ENCODE results near the gene CHRNG.

The CHRNG gene, protein sequence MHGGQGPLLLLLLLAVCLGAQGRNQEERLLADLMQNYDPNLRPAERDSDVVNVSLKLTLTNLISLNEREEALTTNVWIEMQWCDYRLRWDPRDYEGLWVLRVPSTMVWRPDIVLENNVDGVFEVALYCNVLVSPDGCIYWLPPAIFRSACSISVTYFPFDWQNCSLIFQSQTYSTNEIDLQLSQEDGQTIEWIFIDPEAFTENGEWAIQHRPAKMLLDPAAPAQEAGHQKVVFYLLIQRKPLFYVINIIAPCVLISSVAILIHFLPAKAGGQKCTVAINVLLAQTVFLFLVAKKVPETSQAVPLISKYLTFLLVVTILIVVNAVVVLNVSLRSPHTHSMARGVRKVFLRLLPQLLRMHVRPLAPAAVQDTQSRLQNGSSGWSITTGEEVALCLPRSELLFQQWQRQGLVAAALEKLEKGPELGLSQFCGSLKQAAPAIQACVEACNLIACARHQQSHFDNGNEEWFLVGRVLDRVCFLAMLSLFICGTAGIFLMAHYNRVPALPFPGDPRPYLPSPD

DNA sequence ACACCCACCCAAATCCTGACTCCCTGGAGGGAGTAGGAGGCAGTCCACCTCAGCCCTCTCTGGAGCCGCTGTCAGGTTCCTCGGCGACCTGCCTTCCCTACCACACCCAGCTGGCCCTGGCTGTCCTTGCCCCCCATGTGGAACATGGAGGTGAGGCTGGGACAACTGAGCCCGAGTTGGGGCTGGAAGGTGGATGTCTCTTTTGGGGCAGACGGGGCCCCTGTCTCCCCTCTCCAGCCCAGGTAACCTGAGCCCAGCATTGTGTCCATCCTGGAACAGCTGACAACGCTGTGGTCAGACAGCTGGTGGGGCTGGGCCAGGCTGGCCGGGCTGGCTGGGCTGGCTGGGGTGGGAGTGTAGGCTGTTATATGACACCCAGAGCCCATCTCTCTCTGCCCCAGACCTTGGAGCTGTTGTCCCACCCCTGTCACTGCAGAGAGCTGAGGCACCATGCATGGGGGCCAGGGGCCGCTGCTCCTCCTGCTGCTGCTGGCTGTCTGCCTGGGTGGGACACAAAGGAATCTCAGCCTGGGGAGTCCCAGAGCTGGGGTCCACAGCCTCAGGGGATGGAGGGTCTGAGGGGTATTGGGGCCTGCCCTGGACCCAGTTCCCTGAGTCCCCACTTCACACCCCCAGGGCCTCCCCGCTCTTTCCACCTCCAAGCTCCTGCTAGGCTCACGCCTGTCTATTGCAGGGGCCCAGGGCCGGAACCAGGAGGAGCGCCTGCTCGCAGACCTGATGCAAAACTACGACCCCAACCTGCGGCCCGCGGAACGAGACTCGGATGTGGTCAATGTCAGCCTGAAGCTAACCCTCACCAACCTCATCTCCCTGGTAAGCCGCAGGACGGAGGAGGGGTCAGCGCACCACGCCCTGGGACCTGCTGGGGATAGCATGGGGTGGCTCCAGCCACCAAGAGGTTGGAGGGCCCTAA, at the start of gene CHRNG:
TSS of gene CHRNG (plus strand) at position 395 of the 934 bp plus-strand sequence. CDS start at position 451, 56 bp downstream.
- DNase-seq = no peak

DNA sequence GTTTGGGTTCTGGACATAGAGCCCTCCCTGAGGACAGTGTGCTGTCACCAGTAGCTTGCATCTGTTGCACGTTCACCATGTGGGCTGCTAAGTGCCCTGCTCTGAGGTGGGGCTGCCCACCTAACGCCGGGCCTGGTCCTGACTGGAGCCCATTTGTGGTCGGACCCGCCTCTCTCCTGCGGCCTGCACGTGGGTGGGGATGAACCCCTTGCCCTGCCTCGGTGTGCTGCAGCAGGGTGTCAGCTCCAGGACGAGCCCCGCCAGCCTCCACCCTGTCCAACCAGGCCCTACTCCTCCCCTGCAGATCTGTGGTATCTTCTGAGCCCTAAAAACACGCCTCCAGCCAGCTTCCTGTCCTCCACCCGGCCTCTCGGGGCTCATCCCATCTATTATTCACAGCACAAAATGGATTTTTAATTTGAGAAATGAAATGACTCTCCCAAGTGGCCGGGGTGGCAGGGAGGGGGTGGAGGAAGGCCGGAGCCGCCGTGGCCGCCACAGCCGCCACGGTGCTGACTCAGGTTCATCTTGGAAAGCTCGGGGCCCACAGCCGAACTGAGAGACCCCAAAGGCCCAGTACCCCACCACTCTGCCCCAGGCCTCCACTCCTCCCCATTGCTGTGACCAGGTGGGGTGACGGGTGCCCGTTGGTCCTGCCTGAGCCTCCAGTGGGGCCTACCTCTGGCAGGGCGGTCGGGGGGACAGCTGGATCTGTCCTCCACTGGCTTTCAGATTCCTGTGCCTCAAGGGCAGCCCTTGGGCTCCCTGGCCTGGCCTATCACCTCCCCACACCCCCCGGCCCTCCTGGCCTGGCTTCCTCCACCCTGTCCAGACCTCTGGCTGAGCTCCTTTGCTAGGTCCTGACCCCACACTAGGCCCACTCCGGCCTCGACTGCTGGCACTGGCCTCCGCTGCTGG, 49.0 kb upstream of the CHRNG start:
- no peak for DNase-seq

DNA sequence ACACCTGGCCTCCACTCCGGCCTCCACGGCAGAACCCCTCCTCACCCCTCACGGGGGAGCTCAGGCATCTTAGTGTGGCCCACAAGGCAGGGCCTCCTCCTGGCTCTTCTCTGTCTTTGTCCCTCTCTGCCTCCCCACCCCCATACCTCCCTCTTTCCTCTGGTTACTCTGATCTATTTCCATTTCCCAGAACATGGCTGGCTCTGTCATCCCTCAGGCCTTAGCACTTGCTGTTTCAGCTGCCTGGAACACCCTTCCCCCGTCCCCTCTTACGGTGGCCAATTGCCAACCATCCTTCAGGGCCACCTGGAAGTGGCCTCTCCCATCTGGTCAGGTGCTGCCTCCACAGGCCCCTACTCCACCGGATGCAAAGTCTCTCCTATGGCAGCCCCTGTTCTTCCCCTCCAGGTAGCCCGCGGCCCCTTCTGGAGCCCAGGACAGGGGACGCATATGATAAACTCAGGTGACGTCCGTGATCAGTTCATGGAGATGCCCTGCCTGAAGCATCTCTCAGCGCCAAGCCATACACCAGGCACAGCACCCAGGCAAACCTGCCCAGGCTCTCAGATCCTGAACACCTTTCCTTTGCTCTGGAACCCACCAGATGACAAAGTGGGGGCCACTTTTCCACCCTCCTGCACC, 48.2 kb upstream of the CHRNG start:
- DNase-seq = no peak

DNA sequence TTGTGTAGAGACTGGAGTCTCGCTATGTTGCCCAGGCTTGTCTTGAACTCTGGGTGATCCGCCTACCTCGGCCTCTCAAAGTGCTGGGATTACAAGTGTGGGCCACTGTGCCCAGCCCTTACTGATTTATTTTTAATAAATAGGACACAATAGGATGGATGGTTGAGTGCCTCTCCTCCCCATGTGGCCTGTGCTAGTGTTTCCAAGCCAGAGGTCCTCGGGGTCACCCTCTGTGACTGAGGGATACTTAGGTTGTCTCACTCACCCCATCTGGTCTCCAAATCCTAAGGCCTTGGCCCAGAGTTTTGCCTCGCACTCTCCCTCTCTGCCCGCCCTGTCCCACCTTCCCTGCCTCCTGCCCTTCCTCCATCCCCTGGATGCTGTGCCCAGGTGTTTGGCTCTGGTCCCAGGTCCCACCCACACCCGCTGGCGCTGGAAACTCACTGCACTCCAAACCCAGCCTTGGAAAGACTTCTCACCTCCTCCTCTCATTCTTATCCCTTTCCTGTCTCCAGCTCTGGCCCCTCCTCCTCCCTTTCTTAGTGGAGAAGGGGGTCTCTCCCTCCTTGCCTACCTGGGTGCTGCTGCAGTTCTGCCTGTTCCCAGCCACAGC, 47.1 kb upstream of the CHRNG start:
- DNase-seq = no peak

DNA sequence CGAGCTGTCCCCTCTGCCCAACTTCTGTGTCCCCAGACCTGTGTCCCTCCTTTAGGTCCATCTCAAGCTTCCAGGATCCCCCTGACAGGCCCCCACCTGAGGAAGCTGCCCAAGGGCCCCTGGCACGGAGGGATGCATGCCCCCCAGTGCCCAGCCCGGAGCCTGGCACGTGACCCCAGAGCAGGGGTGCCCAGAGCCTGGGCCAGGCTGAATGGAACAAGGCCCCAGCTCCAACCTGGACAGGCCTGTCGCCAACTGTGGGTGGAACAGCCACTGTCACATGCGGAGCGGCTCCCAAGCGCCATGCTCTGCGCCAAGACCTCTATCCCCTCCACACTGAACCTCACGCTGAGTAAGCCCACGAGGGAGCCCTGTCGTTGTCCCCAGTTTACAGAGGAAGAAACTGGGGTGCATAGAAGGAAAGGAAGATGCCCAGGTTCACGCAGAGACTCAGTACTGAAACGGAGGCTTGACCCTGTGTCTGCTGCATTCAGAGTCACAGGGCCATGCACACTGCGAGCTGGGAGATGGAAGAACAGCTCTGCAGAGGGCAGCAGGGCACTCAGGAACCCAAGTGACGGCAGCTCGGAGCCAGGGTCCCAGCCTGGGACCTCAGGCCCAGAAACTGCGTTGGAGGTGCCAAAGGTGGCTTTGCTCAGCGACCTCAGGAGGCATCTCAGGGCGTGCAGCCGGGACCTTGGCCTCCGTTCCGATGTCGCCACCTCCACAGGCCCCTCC, 46.4 kb upstream of the CHRNG start:
- DNase-seq = no peak

DNA sequence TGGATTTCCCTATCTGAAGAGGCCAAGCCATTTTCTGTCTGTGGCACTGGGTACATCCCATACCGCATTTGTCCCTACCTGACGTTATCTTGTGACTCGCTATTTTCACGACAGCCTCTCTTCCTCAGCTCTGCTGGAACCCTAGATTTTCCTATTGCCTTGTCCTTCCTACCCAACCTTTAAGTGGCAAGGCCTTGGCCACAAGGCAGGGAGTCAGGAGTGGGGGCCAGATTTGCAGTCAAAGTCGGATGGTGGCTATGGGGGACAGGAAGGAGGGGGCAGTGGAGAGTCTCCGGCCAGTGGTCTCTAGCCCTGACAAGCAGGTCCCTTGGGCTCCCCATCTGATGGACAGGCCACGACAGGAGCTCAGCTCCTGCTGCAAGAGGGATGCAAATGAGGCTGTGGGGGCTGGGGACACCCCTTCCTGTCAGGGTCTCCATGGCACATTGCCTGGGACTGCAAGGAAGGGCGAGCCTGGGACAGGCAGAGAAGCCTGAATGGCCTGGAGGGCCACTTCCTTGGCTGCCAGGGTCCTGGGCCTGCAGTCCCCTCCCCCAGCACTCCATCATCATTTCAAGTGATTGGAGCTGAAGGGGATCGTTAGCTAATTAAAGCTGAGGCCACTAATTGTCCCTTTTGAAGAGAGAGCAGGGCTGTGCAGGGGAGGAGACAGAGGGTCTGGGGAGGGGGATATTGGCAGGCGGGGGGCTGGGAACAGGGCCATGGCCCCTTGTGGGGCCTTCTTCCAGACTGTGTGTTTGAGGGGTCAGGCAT, 45.6 kb upstream of the CHRNG start:
- no peak for DNase-seq

DNA sequence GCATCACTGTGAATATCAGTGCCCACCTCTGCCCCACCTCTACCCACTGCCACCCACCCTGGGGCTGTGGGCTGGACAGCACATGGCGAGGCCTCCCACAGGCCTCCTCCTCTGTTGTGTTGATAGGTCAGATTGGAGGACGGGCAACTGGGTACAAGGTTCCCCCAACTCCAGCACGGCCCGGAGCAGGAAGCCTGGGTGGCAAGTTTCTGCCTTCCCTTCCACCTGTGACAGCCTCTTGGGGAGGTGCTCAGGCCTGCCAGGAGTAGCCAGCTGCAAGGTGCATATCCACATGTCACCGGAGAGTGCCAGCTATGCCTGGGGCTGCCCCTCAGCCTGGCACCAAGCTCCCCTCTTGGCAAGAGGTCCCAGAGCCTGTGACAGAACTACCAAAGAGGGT, 45.0 kb upstream of the CHRNG start:
- no peak for DNase-seq

DNA sequence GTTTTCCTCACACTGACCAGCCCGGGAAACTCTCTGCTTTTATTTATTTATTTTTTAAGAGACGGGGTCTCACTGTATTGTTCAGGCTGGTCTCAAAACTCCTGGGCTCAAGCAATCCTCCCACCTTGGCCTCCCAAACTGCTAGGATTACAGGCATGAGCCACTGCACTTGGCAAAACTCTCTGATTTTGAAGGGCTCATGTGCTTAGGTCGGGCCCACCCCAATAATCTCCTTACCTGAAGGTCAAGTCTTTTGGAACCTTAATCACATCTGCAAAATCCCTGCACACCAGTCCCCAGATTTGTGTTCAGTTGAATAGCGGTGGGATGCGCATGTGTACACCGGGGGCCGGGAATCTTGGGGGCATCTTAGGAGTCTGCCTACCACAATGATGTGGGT, 44.2 kb upstream of the CHRNG start:
- no peak for DNase-seq

DNA sequence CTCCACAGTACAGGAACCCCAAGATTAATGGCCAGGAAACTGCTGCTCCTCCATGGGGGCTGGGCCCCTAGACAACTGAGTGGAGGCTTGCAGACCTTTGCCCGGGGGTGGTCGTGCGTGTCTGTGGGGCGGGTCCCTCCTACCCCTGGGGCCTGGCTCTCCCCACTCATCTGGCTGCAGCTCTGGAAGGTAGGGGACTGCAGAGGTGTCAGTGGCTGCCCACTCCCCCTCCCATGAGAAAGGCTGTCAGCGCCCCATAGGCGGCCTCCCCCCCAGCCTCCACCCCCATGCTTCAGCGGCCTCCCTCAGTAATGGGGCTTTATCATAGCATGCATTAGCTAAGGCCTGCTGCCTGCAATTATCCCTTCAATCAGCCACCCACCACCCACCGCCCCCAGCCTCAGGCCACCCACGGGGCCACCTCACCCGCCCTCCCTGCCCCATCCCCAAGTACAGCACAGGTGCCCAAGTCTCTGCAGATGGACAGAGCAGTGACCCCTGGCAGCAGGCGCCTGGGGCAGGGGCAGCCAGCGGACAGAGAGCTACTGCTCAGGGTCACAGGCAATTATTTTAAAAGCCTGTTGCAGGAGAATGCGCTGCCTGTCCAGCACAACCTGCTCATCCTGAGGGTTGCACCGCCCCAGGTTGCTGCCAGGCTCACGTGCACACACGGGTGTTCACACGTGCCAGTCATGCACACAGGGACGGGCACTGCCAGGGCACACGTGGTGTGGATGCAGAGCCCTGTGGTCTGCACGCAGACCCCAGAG, 42.8 kb upstream of the CHRNG start:
- DNase-seq = no peak

DNA sequence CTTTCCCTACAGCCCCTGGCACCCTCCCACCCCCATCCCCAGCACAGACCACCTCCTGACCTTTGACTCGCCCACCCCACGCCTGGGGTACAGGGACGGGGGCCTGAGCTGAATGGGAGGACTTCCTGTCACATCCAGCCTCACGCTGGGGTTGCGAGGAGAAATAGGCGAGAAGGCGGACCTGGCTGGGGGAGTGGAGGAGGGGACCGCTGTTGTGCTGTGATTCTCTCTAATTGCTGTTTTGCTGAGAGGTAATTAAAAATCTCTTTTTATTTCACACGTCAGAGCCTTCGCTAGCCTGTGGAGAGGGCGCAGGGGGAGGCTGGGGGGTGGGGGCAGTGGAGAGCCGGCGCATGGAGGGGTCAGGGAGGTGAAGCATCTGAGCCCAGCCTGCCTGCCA, 42.1 kb upstream of the CHRNG start:
- DNase-seq = no peak

DNA sequence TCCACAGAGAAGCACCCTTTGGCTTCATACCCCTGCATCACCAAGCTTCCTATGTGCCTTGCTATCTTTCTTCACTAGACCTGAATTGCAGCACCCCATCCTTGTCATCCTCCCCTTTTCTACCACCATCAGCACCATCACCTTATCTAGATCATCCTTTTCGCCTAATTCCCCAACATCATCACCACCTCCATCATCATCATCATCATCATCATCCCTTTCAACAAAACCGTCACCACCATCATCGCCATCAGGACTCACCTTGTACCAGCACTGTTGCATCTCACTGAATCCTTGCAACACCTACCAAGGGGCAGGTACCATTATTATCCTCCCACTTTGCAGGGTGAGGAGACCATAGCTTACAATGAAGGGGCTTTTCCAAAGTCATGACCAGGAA, 41.0 kb upstream of the CHRNG start:
- no peak for DNase-seq

DNA sequence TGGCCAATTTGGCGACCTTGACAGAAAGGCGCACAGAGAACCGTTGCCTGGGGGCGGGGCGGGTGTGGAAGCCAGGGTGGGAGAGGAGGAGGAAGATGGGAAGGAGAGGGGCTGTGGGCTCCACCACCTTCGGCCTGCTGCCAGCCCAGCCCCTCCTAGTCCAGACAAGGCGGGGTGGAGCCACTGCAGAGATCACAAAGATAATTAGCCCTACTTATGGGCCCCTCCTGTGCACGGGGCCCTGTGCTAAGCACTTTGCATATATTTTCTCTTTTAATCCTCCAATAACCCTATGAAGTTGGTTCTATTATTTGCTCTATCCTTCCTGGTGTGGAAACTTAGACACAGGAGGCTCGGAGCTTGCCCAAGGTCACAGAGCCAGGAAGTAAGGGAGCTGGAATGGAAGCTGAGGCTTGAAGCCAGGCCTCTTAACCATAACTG, 38.1 kb upstream of the CHRNG start:
- DNase-seq = no peak

DNA sequence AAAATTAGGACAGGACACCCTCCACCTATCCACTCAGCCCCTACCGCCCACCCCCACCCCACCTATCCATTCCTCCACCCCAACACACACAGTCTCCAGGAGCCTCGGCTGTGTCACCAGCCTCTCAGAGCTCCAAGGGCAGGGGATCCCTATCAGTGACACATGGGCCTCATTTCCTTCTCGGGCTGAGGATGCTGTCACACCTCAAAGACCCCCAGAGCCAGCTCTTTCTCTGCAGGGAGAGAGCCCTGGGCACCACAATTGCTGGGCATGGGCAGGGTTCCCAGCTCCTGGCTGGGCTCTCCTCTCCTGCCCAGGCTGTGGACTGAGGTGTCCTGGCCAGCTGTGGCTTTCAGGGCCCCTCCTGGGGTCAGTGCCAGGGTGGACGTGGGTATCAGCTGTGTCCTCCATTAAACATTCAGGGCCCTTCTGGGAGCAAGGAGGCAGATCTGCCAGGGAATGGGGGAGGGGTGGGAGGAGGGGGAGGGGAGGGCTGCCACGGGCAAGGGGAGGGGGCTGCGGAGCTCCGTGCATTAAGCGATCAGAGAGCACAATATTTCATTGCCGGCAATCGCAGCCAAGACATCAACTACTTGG, 37.6 kb upstream of the CHRNG start:
- DNase-seq = no peak

DNA sequence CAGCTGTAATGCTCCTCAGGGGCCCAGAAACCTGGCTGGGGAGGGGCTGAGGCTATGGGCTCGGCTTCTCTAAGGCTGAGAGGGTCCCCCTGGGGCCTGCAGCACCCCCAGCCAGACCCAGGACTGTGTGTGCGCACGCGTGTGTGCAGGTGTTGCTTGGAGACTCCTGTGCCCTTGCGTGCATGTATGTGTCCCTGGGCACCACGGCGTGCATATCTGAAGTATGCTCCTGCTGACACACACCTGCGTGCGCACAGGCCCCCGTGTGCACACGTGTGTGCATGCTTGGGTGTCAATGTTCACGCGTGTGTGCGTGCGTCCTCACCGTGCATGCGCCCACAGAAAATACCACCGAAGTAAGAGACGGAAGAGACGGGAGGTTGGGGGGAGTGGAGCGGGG, 37.0 kb upstream of the CHRNG start:
- no peak for DNase-seq

DNA sequence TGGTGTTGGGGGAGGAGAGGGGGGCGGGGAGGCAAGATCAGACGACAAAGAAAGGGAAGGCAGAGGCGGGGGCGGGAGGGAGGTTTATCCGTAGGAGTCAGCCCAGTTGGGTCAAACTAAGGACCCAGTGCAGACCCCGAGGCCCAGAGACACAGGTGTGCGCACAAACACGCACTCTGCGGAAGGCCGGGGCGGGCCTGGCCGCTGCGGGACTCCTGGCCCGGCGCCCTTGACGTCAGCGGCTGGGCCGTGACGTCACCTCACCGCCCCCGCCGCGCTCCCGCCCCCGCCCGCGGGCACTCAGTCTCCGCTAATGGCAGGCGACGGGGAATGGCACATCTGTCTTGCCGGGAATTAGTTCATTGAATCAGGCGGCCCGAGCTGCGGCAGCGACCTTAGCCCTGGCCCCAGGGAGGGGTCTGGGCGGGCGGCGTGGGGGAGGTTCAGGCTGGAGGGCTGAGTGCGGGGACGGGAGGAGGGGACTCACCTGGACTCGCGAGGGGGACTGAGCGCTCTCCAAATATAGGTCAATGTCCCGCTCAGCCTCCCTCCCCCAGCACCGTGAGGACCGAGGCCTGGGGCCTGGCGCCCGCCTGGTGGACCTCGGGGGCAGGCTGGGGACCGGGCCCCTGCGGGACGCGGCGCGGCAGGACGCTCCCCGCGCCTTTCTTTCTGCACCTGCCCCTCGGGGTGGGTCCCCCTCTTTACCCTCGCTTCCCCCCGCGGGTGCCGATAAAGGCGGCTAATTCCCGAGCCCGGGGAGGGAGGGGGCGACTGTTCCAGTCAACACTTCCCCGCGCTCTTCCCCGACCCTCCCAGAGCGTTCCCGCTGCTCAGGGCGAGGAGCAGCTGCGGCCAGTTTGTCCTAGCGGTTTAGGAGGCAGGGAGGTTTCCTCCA, 36.3 kb upstream of the CHRNG start:
- peak; percentile 18 for DNase-seq

DNA sequence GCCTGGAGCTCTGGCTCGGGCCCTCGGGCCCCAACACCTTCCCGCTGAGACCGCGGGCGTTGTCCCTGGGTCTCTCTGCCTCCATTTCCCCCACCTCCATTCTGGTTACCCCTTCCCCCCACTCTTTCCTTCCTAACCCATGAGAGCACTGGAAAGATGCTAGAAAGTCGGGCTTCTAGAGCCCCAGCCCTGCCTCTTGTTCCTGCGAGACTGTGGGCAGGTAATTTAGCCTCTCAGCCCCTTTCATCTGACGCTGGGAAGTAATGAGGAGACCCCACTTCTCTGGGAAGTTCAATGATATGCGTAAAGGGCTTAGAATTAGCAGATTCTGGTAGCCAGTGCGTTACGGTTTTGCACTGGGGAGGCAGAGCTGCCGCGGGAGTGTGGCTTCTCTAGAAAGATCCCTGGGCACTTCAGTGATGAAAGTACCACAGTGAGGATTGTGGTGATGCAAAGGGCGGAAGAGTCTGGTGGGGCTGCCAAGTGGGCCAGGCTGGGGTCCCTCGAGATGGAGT, 35.6 kb upstream of the CHRNG start:
- DNase-seq = no peak

DNA sequence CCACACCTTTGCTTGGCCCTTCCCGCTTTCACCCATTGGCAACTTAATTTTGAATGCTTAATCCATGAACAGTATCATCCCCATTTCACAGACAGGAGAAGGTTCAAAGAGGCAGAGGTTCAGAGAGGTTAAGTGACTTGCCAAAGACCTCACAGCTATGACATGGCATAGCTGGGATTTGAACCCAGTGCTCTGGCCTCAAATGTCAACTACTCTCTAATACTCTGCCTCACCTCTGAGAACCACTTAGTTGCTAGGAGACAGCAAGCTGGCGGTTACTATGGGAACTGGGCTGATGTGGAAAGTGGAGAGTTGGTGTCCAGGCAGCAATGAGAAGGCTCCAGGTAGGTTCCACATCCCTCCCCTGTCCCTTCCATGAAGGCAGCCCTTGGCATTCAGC, 35.1 kb upstream of the CHRNG start:
- DNase-seq = no peak

All from stimulated activated CD4-positive, alpha-beta T cell treated with anti-CD3 and anti-CD28 coated beads, Interleukin-1b, Interleukin-23, amount 100 ng/mL, for 48 hours (primary cell).